GM18499 (cell line): ENCODE results near the gene CCDC106.

Experiments used
- ATAC-seq: cut with Tn5 transposase; IDR thresholded peaks from one replicate; pipeline ENCODE4 v1.9.1; 2021; ENCODE audit warnings: moderate number of reproducible peaks; ENCODE audit not compliant: insufficient read depth, unreplicated experiment

The CCDC106 gene

DNA sequence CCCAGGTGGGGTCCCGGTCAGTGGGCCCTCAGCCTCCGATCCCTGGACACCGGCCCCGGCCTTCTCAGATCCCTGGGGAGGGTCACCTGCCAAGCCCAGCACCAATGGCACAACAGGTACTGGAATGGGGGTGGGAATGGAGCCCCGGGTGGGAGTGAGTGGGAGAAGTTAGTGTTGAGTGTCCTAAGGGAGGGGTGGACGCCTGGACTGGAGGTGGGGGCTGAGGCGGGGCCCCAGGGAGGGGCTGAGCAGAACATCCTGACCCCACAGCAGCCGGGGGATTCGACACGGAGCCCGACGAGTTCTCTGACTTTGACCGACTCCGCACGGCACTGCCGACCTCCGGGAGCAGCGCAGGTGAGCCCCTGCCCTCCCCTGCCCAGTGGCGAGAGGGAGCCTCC, 44.7 kb downstream of the CCDC106 start:
- ATAC-seq: no peak

DNA sequence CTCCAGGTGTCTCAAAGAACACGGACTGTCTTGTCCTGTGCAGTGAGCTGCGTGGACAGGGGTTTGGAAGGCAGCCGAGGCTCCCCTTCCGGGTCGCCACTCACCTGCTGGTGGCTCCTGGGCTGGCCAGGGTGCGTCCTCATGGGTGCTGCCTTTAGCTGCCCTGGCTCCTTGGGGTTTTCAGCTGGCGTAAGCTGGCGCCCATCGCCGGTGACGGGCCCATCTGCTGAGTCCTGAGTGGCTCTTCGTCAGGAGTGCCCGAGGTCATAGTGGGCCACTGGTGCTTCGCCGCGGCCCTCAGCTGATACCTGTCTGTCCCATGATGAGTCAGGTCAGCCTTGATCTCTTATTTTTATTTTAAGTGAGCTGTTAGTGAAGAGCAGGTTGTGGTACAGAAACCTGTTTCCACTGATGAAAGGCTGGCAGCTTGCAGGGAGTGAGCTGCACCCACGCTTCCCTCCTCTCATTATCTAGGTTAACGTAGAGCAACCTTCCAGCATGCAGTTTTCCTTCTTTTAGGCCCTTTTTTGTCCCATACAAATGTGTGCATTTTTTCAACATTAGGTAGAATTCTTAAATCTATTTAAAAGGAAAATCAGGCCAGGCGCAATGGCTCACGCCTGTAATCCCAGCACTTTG, 45.4 kb downstream of the CCDC106 start:
- ATAC-seq: no peak

DNA sequence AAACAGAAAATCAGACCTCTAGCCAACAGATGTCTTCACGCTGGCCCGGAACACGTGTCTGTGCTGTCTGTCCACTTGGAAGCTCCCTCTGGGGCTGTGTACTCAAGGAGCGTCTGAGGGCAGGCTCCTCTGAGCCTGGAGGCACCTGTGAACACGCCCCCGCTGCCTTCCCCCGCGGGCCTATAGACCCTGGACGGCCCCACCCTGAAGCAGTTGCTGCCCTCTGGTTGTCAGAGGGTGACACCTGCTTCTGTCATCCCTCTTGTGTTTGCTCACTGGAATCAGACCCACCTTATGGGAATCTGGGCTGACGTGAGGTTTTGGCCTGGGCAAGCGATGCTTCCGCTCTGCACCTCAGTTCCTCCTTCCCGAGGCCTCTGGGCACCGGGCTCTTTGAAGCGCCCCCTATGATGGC, 46.2 kb downstream of the CCDC106 start:
- ATAC-seq: no peak

DNA sequence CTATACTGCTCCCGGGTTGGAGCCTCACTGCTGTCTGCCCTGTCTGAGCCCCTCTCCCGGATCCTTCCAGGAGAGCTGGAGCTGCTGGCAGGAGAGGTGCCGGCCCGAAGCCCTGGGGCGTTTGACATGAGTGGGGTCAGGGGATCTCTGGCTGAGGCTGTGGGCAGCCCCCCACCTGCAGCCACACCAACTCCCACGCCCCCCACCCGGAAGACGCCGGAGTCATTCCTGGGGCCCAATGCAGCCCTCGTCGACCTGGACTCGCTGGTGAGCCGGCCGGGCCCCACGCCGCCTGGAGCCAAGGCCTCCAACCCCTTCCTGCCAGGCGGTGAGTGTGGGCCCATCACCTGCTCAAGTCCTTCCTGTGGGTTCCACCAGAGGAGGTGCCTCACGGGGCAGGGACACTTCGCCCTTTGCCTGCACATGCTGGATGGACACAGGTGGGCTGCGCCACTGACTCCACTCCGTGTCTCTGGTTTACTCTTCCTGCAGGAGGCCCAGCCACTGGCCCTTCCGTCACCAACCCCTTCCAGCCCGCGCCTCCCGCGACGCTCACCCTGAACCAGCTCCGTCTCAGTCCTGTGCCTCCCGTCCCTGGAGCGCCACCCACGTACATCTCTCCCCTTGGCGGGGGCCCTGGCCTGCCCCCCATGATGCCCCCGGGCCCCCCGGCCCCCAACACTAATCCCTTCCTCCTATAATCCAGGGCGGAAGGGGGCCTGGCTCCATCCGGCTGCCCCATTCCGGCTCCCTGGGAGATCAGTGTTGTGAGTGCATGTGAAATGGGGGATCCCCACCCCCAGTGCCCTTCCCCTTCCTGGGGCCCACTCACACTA, 46.9 kb downstream of the CCDC106 start:
- ATAC-seq: no peak

DNA sequence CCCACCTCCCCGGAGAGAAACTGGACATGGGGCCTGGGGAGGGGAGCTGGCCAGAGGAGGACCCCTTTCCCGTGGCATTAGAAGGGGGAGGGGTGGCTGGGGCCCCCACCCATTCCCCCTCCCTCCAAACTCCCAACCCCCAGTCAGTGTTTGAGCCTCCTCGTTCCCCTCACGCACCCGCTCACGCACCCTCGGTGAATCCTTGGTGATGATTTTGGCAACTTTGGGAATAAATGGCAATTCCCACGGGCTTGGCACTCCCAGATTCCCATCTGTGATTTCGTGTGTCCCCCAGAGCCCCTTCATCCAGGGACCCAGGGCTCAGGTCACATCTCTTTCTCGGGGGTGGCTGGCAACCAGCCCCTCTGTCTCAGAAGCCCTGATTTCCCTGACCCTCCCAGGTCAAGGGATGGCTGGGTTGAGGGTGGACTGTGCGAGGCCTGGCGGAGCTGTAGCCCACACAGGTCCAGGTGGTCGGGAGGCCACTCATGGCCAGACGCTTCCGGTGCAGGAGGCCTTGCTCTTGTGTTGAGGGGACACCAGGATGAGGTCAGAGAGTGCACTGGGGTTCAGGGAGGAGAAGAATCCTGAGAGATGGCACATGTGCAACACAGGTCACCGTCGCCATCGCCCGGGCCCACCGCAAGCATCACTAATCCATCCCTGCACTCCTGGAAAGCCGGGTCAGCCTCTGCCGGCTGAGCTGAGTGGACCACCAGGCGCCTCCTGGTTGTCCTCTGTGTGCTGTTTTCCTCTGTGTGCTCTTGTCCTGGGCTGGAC, 47.7 kb downstream of the CCDC106 start:
- no peak for ATAC-seq

DNA sequence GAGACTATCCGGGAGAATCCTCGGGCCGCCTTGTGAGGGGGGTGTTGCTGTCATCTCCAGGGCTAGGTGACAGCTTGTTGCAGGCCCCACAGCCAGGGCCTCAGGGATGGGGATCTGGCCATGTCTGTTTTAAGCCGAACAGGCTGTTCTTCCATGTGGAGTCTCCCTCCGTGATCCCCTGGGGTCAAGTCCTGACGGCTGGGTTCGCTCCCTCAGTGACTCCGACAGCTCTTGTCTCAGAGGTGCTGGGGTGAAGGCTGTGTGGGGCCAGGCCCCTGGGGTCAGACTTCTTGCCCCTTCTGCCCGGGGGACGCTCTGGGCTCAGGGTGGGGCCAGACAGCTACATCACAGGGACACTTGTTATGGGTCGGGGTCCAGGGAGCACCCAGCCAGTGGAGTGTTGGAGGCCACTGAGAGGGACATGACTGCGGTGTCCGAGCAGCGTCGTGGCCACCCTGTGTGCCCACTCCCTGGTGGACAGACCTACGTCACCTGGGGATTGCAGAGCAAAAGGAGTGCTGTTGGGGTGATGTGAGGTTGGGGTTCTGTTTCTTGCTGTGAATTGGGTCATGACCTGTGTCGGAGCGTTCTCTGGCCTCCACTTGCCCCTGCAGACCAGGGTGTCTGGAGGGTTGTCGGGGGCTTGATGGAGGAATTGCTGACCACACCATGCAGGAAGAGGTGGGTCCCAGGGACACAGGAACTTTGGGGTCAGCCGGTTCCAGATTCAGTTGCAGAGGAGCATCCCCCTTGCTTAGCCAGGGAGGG, 48.5 kb downstream of the CCDC106 start:
- no peak for ATAC-seq

DNA sequence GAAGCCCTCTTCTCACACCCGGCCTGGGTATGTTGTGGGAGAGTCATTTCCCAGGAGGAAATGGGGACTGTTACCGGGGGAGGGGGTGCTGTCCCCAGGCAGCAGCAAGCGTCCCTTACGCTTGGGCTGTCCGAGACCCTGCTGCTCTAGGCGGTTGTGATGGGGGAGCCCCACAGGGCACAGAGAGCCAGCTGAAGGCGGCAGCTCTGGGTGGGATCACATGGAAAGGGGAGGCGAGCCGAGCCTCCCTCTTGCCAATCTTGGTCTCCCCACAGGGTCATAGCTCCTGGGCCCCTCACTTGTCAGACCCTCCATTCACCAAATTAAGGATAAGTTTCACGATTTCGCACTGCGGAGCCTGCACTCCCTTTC, 49.0 kb downstream of the CCDC106 start:
- ATAC-seq: no peak

DNA sequence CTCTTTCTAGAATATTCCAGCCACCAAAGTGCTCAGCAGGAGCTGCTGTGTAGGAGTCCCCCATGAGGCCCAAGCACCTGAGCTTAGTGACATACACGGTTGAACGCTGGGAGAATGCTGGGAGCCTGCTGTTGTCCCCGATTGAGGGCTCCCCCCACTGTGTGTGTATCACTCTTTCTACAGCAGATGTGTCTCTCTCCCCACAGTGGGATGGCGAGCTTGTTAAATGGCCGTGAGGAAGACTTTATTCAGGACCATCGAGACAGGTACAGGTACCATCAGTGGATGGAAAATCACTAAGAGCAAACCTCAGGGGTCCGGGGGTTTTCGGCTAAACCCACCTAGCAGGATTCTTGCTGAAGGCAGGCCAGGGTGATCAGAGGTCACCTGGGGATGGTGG, 49.7 kb downstream of the CCDC106 start:
- ATAC-seq: no peak

DNA sequence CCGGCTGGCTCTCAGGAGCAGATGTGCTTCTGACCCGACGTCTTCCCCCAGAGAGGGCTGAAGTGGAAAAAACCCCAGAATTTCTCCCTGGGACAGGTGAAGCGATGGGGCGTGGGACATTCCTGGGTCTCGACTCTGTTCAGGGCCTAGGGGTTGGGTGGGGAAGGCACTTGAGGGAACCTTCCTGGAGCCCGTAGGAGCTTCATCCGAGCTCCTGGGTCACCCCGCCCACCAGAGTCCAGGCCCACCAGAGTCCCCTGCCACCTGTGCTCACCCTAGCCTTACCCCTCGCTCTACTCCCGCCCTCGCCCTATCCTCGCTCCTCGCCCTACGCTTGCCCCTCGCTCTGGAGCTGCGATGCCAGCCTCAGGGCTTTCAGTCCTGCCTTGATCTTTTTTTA, 50.2 kb downstream of the CCDC106 start:
- ATAC-seq: no peak

DNA sequence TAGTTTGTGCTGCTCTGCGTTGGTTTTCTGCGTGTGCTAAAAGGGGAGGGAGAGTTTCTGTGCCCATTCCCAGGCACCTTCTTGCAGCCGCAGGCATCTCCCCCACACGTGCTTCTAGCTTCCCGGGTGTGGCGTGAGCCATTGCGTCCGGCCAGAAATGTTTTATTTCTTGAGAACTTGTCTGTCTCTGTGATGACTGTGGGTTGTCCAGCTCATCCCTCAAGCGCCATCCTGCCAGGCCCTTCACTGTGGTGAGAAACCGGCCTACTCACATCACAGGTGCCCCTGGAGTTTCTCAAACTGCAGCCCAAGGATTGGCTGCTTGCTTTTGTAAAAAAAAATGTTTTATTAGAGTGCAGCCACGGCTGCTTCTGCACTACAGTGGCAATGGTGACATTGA, 51.2 kb downstream of the CCDC106 start:
- ATAC-seq: no peak

DNA sequence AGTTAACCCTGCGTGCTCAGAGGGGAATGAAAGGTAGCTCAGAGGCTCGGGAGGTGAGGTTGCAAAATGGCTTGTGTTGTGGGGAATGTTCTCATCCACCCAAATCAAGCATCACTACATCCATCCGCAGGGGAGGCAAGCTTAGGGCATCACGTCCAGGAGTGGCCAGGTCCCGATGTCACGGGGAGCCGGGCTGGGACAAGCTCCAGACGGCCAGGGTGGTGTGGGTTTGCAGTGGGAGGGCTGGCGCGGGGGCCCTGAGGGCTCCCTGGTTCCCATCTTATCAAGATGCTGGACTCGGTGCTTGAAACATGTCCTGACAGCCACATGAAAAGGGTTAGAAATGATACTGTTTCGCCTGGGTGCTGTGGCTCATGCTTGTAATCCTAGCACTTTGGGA, 52.8 kb downstream of the CCDC106 start:
- ATAC-seq: no peak

DNA sequence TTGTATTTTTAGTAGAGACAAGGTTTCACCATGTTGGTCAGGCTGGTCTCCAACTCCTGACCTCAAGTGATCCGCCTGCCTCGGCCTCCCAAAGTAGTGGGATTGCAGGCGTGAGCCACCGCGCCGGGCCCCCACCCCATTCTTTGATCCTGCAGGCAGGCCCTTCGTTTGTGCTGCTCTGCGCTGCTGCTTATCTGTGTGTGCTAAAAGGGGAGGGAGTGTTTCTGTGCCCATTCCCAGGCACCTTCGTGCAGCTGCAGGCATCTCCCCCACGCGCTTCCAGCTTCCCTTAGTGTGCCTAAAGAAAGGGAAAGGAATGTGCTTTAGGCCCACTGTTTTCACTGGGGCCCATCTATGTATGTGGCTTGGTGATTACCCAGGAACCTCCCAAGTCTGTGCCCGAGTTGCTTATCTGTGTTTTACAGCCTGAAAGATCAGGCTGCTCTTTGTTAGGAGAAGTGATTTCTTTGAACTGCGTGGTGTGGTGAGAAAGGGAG, 54.2 kb downstream of the CCDC106 start:
- no peak for ATAC-seq
